ENCODE measurements around the gene UQCRQ.

The UQCRQ gene

GRCh38 chr5:132840313-132840712 lies 26.1 kb upstream of the UQCRQ start:
- TF ChIP-seq CREB1 (IDR thresholded peaks at IDR 0.05; ENCODE audit: low read depth), result no peak
- TF ChIP-seq EP300 (IDR thresholded peaks at IDR 0.05; ENCODE audit: borderline replicate concordance), result no peak
- TF ChIP-seq TEAD4 (IDR thresholded peaks at IDR 0.05), result no peak
- no peak for TF ChIP-seq CEBPB (IDR thresholded peaks at IDR 0.05)

- TF ChIP-seq NFIC (IDR thresholded peaks at IDR 0.05), result no peak
- TF ChIP-seq CREB1 (IDR thresholded peaks at IDR 0.05; ENCODE audit: low read depth), result no peak
- no peak for TF ChIP-seq TEAD4 (IDR thresholded peaks at IDR 0.05)
- no peak for TF ChIP-seq MAX (IDR thresholded peaks at IDR 0.05)
These were observed 25.5 kb upstream of the UQCRQ start for GRCh38 chr5:132840896-132841295.

- TF ChIP-seq MAX (IDR thresholded peaks at IDR 0.05) (no peak), NFIC (IDR thresholded peaks at IDR 0.05) (no peak)
These were observed 25.1 kb upstream of the UQCRQ start for GRCh38 chr5:132841305-132841704.

- TF ChIP-seq CEBPB (IDR thresholded peaks at IDR 0.05) (no peak), REST (IDR thresholded peaks at IDR 0.05; ENCODE audit: low read depth) (no peak), USF1 (IDR thresholded peaks at IDR 0.05) (no peak)
These were observed 18.2 kb upstream of the UQCRQ start for GRCh38 chr5:132848270-132848669.

GRCh38 chr5:132849347-132849746 lies 17.1 kb upstream of the UQCRQ start:
- TF ChIP-seq MAX (IDR thresholded peaks at IDR 0.05) (no peak), FOXM1 (IDR thresholded peaks at IDR 0.05; ENCODE audit: borderline replicate concordance, low read depth) (no peak), EGR1 (IDR thresholded peaks at IDR 0.05) (no peak), REST (IDR thresholded peaks at IDR 0.05; ENCODE audit: low read depth) (no peak), YY1 (IDR thresholded peaks at IDR 0.05; ENCODE audit: low read depth) (no peak), TCF12 (IDR thresholded peaks at IDR 0.05; ENCODE audit: low read depth) (no peak), TEAD4 (IDR thresholded peaks at IDR 0.05) (no peak), CREB1 (IDR thresholded peaks at IDR 0.05; ENCODE audit: low read depth) (no peak)

- TF ChIP-seq EGR1 (IDR thresholded peaks at IDR 0.05) (no peak), REST (IDR thresholded peaks at IDR 0.05; ENCODE audit: low read depth) (no peak), USF1 (IDR thresholded peaks at IDR 0.05) (no peak), MAX (IDR thresholded peaks at IDR 0.05) (no peak), RAD21 (IDR thresholded peaks at IDR 0.05; ENCODE audit: low read depth) (no peak), CREB1 (IDR thresholded peaks at IDR 0.05; ENCODE audit: low read depth) (no peak), FOXM1 (IDR thresholded peaks at IDR 0.05; ENCODE audit: borderline replicate concordance, low read depth) (no peak), TCF12 (IDR thresholded peaks at IDR 0.05; ENCODE audit: low read depth) (no peak), ZBTB7A (IDR thresholded peaks at IDR 0.05; ENCODE audit: low read depth) (no peak), YY1 (IDR thresholded peaks at IDR 0.05; ENCODE audit: low read depth) (no peak), TEAD4 (IDR thresholded peaks at IDR 0.05) (no peak), TAF1 (IDR thresholded peaks at IDR 0.05; ENCODE audit: low read depth) (no peak), EP300 (IDR thresholded peaks at IDR 0.05; ENCODE audit: borderline replicate concordance) (no peak), CEBPB (IDR thresholded peaks at IDR 0.05) (no peak), NFIC (IDR thresholded peaks at IDR 0.05) (no peak)
These were observed 16.4 kb upstream of the UQCRQ start for GRCh38 chr5:132850066-132850465.
